NCI-H446 treated with DMSO at 0.1 percent for 48 hours (cell line): Measurements from ENCODE around the gene GPR179.
A peak's percentile ranks its signal among the peaks of the same experiment; 100 is the strongest.

Source experiments
- DNase-seq: peaks from one replicate; lab custom pipeline; 2025; lab: John Stamatoyannopoulos, UW

GPR179 gene, protein sequence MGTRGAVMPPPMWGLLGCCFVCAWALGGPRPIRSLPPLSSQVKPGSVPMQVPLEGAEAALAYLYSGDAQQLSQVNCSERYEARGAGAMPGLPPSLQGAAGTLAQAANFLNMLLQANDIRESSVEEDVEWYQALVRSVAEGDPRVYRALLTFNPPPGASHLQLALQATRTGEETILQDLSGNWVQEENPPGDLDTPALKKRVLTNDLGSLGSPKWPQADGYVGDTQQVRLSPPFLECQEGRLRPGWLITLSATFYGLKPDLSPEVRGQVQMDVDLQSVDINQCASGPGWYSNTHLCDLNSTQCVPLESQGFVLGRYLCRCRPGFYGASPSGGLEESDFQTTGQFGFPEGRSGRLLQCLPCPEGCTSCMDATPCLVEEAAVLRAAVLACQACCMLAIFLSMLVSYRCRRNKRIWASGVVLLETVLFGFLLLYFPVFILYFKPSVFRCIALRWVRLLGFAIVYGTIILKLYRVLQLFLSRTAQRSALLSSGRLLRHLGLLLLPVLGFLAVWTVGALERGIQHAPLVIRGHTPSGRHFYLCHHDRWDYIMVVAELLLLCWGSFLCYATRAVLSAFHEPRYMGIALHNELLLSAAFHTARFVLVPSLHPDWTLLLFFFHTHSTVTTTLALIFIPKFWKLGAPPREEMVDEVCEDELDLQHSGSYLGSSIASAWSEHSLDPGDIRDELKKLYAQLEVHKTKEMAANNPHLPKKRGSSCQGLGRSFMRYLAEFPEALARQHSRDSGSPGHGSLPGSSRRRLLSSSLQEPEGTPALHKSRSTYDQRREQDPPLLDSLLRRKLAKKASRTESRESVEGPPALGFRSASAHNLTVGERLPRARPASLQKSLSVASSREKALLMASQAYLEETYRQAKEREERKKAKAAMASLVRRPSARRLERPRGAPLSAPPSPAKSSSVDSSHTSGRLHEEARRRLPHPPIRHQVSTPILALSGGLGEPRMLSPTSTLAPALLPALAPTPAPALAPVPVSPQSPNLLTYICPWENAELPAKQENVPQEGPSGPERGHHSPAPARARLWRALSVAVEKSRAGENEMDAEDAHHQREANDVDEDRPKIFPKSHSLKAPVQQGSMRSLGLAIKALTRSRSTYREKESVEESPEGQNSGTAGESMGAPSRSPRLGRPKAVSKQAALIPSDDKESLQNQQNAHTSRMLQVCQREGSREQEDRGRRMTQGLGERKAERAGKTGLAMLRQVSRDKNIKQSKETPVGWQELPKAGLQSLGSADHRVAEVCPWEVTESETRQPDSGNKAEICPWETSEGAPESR (N-terminal part only)

GRCh38 chr17:38343608-38344419 lies at the start of gene GPR179:
TSS of gene GPR179 (minus strand) at chr17:38343956. CDS start at chr17:38343789, 167 bp downstream.
- DNase-seq, result no peak

DNA sequence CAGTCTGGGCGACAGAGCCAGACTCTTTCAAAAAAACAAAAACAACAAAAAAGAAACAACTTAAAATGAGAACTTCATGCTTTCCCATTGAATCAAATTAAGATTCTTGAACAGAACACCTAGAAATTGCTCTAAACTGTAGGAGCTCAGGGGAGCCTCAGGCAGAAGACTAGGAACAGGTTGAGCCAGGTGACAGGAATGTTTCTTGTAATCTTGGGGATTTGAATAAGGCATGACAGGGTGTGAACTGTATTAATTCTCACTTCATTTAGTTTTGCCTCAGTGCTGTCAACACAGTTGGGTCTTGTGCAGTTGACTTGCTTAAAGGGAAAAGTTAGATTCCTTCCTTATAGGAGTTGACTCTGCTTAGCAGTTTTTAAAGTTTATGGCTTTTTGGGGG lies 35.7 kb upstream of the GPR179 start:
- no peak for DNase-seq

GRCh38 chr17:38369124-38369886 lies 25.5 kb upstream of the GPR179 start:
- DNase-seq, result no peak

GRCh38 chr17:38364741-38365140 lies 21.0 kb upstream of the GPR179 start:
- DNase-seq, result no peak

- no peak for DNase-seq
Observed at GRCh38 chr17:38363016-38363415, 19.3 kb upstream of the GPR179 start.

- no peak for DNase-seq
Observed at GRCh38 chr17:38361694-38362465, 18.1 kb upstream of the GPR179 start.

DNA sequence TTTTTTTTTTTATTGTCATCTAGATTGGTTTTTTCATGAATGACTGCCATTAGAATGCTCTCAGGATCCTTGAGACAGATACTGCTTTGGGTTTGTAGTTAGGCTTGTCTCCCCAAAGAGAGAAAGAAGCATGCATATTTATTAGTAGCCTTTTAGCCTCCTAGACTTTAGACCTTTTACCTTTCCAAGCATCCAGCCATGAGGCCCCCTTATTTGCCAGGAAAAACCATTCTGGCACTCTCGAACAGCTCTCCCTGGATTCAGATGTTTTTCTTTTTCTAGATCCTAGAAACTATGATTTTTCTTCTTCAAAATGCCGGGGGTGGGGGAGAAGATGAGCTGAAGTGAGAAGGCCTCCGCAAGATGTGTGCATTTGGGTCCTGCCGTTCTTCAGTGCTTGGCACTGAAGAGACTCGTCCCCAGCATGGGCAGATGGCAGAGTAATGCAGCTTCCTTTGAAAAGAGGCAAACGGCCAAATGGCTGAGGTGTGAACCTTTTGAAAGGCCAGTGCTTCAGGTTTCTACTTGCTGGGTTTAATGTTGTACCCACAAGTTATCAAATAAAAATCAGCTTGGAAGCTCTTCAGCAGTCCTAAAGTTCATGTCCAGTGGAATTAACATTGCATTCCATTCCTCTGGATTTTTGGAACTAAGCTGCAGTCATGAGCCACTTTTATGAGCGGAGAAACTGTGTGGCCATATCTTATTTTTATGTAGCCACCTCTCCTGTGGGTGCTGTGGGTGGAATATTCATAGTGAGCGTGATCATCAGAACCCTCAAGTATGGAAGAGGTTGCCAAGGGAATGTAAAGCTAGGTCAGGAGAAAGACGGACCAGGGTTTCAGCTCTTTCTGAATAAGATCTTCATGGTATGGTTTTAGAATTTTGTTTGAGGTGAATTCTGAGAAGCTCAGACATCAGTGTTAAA lies 15.1 kb upstream of the GPR179 start:
- DNase-seq, result peak; percentile 15

- peak; percentile 87 for DNase-seq
Observed at GRCh38 chr17:38357486-38358123, 13.8 kb upstream of the GPR179 start.

DNA sequence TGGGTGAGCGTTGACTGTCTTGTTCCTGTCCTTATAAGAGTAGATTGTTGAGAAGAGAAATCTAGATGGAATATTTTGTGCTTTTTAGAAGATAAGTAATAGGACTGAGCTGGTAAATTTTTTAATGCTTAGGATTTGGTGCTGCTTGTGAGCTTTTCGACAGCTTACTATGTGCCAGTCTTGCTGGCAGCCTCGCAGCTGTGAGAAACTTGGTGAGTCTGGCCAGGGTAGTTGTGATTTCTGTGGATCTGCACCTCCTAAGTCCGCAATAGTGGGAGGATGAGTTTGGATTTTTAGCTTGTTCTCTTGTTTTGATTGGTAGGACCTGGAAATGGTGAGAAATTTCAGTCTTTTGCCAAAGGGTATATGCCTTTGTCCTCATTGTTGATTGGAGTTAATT lies 11.5 kb upstream of the GPR179 start:
- no peak for DNase-seq

DNA sequence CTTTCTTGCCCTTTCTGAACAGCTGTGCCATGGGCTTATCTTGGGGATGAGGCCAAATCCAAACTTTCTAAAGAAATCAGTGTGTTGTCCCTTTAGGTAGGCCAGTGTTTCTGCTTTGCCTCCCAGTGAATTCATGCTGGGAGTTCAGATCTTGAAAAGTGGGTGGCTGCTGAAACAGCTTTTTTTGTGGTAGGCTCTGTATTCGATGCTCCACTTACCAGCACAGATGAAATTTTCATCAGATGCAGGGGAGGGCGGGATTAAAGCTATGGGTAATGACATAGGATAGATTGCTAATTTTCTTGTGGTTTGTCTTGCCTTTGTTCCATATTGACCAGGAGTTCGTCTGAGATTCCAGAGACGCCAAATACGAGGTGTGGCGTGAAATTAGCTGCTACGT lies 10.7 kb upstream of the GPR179 start:
- DNase-seq, result no peak

GRCh38 chr17:38353668-38354067 lies 9.9 kb upstream of the GPR179 start:
- no peak for DNase-seq

- DNase-seq, result no peak
Observed at GRCh38 chr17:38353086-38353604, 9.4 kb upstream of the GPR179 start.

GRCh38 chr17:38352245-38353085 lies 8.7 kb upstream of the GPR179 start:
- DNase-seq, result no peak

DNA sequence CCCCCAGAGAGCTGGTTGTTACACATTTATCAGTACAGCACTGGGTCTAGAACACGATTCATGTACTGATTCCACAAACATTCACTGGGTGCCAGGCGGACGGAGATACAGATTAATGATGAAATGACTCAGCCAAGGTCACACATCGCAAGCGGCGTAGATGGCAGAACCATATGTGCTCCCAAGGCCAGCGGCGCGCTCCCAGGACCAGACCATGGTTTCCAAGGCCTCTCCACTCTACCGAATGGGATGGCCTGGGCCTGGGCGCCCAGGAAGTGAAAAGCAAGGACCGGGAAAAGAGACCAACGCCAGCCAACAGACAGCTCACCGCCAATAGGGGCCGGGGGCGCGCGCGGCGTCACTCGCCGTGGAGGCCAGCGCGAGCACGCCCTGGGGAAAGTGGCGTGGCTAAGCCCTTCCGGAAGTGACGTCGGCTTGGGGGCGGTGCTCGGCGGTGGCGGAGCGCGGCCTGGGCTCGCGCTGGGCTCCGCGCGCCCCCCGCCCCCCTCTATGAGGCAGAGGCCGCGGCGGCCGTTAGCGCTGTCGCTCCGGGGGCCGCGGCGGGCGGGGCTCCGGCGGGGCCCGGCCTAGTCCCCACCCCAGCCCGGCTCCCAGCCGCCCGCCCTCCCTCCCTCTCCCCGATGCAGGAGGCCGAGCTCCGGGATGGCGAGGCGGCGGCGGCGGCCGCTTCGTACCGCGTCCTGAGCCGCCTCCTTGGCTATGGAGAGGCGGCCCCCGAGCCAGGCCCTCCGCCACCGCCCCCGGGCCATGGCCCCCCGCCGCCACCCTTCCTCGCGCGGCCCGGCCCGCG lies 7.9 kb upstream of the GPR179 start, which contains the start of gene SOCS7:
TSS of gene SOCS7 (plus strand) at position 433 of the 811 bp plus-strand sequence. CDS start at position 642, 209 bp downstream.
- DNase-seq, result peak; percentile 77

- no peak for DNase-seq
Observed at GRCh38 chr17:38350035-38350434, 6.3 kb upstream of the GPR179 start.
